ENCODE data around the gene LRRC15.

LRRC15 gene

DNA sequence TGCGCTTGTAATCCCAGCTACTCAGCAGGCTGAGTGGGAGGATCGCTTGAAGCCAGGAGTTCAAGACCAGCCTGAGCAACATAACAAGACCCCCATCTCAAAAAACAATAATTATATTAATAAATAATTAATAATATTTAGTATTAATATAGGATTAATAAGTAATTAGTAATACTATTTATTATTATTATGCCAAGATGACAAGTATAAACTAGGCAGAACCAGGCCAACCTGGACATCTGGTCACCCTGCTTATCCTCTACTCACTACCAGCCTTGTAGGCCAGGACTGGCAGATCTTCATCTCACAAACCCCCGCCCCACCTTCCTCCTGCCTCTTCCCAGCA is 18.8 kb downstream of the LRRC15 start:
- no peaks in the 10 kb centered on the region for H3K9me2 ChIP-seq (replicated peaks; ENCODE audit: insufficient read depth, low read length)
- no peaks in the 10 kb centered on the region for H3K9me3 ChIP-seq (ENCODE audit: insufficient read depth, low read length)
- H3K4me3 ChIP-seq (ENCODE audit: insufficient read depth, low read length, poor library complexity, severe bottlenecking), result no peak overlapping the region
- no peak overlapping the region for H3K4me2 ChIP-seq (ENCODE audit: low read depth, low read length, poor library complexity, severe bottlenecking)
- no peaks in the 10 kb centered on the region for H3K27me3 ChIP-seq (ENCODE audit: low read length)
- TF ChIP-seq, protein P1, sequence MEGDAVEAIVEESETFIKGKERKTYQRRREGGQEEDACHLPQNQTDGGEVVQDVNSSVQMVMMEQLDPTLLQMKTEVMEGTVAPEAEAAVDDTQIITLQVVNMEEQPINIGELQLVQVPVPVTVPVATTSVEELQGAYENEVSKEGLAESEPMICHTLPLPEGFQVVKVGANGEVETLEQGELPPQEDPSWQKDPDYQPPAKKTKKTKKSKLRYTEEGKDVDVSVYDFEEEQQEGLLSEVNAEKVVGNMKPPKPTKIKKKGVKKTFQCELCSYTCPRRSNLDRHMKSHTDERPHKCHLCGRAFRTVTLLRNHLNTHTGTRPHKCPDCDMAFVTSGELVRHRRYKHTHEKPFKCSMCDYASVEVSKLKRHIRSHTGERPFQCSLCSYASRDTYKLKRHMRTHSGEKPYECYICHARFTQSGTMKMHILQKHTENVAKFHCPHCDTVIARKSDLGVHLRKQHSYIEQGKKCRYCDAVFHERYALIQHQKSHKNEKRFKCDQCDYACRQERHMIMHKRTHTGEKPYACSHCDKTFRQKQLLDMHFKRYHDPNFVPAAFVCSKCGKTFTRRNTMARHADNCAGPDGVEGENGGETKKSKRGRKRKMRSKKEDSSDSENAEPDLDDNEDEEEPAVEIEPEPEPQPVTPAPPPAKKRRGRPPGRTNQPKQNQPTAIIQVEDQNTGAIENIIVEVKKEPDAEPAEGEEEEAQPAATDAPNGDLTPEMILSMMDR (IDR thresholded peaks at IDR 0.05; ENCODE audit: insufficient read depth, low read length, poor library complexity, severe bottlenecking), result no peak
- TF ChIP-seq EZH2phosphoT487 (conservative IDR thresholded peaks at IDR 0.05; ENCODE audit: low read length), result no peak
- H4K20me1 ChIP-seq (ENCODE audit: low read depth, low read length), result no peaks in the 10 kb centered on the region
- no peak overlapping the region for H2AFZ ChIP-seq (ENCODE audit: low read depth, low read length, severe bottlenecking)
- H3K36me3 ChIP-seq (ENCODE audit: low read length), result no peaks in the 10 kb centered on the region
- H3F3A ChIP-seq (ENCODE audit: insufficient read depth), result no peaks in the 10 kb centered on the region
- no peak overlapping the region for H3K27ac ChIP-seq (ENCODE audit: low read depth, low read length)
- H3K9ac ChIP-seq (ENCODE audit: low read length), result no peak overlapping the region
- H3K79me2 ChIP-seq (ENCODE audit: insufficient read depth, low read length), result no peaks in the 10 kb centered on the region

DNA sequence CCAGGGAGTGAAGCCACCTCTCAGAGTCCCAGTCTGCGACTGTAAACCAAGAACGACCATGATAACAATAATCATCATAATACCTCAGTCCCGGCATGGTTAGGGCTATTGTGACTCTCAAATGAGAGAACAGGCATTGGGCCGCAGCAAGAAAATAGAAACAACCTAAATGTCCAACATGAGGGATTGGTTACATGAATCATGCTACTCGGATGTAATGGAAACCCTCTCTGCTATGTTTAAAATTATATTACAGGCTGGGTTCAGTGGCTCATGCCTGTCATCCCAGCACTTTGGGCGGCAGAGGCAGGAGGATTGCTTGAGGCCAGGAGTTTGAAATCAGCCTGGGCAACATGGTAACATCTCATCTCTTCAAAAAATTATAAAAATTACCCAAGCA is 21.2 kb downstream of the LRRC15 start:
- Histone ChIP-seq H3K4me3 (ENCODE audit: insufficient read depth, low read length, poor library complexity, severe bottlenecking) (no peak overlapping the region), H3K27ac (ENCODE audit: low read depth, low read length) (no peak overlapping the region), H3K9ac (ENCODE audit: low read length) (no peak overlapping the region), H4K20me1 (ENCODE audit: low read depth, low read length) (no peaks in the 10 kb centered on the region), H3K27me3 (ENCODE audit: low read length) (no peaks in the 10 kb centered on the region), H3K79me2 (ENCODE audit: insufficient read depth, low read length) (no peaks in the 10 kb centered on the region), H2AFZ (ENCODE audit: low read depth, low read length, severe bottlenecking) (no peak overlapping the region), H3K9me3 (ENCODE audit: insufficient read depth, low read length) (no peaks in the 10 kb centered on the region), H3F3A (ENCODE audit: insufficient read depth) (no peaks in the 10 kb centered on the region), H3K4me2 (ENCODE audit: low read depth, low read length, poor library complexity, severe bottlenecking) (no peak overlapping the region), H3K36me3 (ENCODE audit: low read length) (no peaks in the 10 kb centered on the region), H3K9me2 (replicated peaks; ENCODE audit: insufficient read depth, low read length) (no peaks in the 10 kb centered on the region)
- TF ChIP-seq, protein P1 (IDR thresholded peaks at IDR 0.05; ENCODE audit: insufficient read depth, low read length, poor library complexity, severe bottlenecking), result no peak
- TF ChIP-seq EZH2phosphoT487 (conservative IDR thresholded peaks at IDR 0.05; ENCODE audit: low read length), result no peak

DNA sequence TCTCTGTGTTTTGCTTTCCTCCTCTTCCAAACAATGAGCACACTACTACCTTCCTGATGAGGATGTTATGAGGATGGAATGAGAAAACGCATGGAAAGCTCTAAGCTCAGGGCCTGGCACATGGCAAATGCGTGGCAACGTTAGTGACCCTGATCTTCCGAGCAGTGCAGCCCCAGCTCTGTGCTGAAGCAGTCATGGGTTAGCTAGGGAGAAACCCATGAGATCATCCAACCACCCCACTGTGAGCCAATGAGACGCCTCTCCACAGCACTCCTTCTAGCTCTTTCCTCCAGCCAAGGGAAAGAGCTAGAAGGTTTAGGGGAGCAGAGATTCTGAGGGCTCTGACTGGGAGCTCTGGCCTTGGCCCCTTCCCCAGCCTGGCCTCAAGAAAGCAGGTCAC is 22.9 kb downstream of the LRRC15 start:
- H3K9ac ChIP-seq (ENCODE audit: low read length), result no peak overlapping the region
- no peaks in the 10 kb centered on the region for H3K79me2 ChIP-seq (ENCODE audit: insufficient read depth, low read length)
- no peak overlapping the region for H3K4me2 ChIP-seq (ENCODE audit: low read depth, low read length, poor library complexity, severe bottlenecking)
- no peak overlapping the region for H3K4me3 ChIP-seq (ENCODE audit: insufficient read depth, low read length, poor library complexity, severe bottlenecking)
- H2AFZ ChIP-seq (ENCODE audit: low read depth, low read length, severe bottlenecking), result no peak overlapping the region
- no peak overlapping the region for H3K27ac ChIP-seq (ENCODE audit: low read depth, low read length)
- H3K36me3 ChIP-seq (ENCODE audit: low read length), result no peaks in the 10 kb centered on the region
- H3K9me2 ChIP-seq (replicated peaks; ENCODE audit: insufficient read depth, low read length), result no peaks in the 10 kb centered on the region
- H3F3A ChIP-seq (ENCODE audit: insufficient read depth), result no peaks in the 10 kb centered on the region
- H3K9me3 ChIP-seq (ENCODE audit: insufficient read depth, low read length), result no peaks in the 10 kb centered on the region
- H4K20me1 ChIP-seq (ENCODE audit: low read depth, low read length), result no peaks in the 10 kb centered on the region
- no peaks in the 10 kb centered on the region for H3K27me3 ChIP-seq (ENCODE audit: low read length)
- no peak for TF ChIP-seq EZH2phosphoT487 (conservative IDR thresholded peaks at IDR 0.05; ENCODE audit: low read length)
- TF ChIP-seq, protein P1 (IDR thresholded peaks at IDR 0.05; ENCODE audit: insufficient read depth, low read length, poor library complexity, severe bottlenecking), result no peak

DNA sequence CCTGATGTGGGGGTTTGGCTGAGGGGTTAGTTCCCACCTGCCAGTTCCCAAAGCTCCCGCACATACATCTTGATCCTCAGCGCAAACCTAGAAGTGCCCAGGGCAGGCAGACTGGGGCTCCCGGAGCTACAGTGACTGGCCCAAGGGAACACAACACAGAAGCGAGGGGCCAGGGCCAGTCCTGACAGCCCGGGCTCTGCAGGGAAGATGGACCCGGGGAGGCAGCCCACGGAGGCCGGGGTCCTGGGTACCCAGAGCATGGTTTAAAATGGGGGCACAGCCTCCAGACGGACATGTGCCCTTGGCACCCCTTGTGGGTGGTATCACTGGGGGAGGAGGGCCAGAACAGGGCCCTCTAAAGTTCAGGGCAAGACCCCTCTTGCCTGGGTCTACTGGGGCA is 23.5 kb downstream of the LRRC15 start:
- Histone ChIP-seq H3K79me2 (ENCODE audit: insufficient read depth, low read length) (no peaks in the 10 kb centered on the region), H3K9me2 (replicated peaks; ENCODE audit: insufficient read depth, low read length) (no peaks in the 10 kb centered on the region), H4K20me1 (ENCODE audit: low read depth, low read length) (no peaks in the 10 kb centered on the region), H3K36me3 (ENCODE audit: low read length) (no peaks in the 10 kb centered on the region), H2AFZ (ENCODE audit: low read depth, low read length, severe bottlenecking) (no peak overlapping the region), H3K9ac (ENCODE audit: low read length) (no peak overlapping the region), H3K4me3 (ENCODE audit: insufficient read depth, low read length, poor library complexity, severe bottlenecking) (no peak overlapping the region), H3F3A (ENCODE audit: insufficient read depth) (no peaks in the 10 kb centered on the region), H3K27ac (ENCODE audit: low read depth, low read length) (no peak overlapping the region), H3K27me3 (ENCODE audit: low read length) (no peaks in the 10 kb centered on the region), H3K4me2 (ENCODE audit: low read depth, low read length, poor library complexity, severe bottlenecking) (no peak overlapping the region), H3K9me3 (ENCODE audit: insufficient read depth, low read length) (no peaks in the 10 kb centered on the region)
- TF ChIP-seq, protein P1 (IDR thresholded peaks at IDR 0.05; ENCODE audit: insufficient read depth, low read length, poor library complexity, severe bottlenecking), result no peak
- TF ChIP-seq EZH2phosphoT487 (conservative IDR thresholded peaks at IDR 0.05; ENCODE audit: low read length), result no peak
